Measurements from ENCODE around the gene DGKI.

DGKI gene

DNA sequence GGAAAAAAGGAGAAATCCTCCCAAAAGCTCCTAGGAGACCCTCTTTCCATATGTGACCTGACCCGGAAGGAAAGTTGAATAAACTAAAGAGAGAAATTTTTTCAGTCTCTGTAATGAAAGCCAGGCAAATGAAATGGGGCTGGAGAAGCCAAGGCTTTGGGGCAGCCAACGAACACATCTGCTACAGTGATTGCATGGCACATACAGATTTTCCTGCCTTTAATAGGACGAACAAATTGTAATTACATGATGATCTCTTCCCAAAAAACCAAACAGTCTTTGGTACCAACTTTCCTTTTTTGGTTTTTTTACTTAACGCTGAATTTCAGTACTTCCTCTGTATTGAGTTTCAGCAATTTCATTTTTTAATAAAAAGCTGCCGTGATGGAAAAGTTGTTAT, 479.8 kb downstream of the DGKI start:
- Histone ChIP-seq H3K9me3 (ENCODE audit: low read length) (no peaks in the 10 kb centered on the region), H3K9ac (ENCODE audit: low read length) (no peak overlapping the region), H4K20me1 (ENCODE audit: insufficient read depth, low read length) (no peaks in the 10 kb centered on the region), H2AFZ (ENCODE audit: low read length) (no peak overlapping the region), H3K4me3 (ENCODE audit: low read depth, low read length, poor library complexity, severe bottlenecking) (no peak overlapping the region), H3K79me2 (ENCODE audit: insufficient read depth, low read length) (no peaks in the 10 kb centered on the region), H3F3A (ENCODE audit: insufficient read depth, low read length) (no peaks in the 10 kb centered on the region), H3K4me1 (ENCODE audit: insufficient read depth, low read length, severe bottlenecking) (no peaks in the 10 kb centered on the region), H3K9me2 (ENCODE audit: low read depth, low read length) (no peaks in the 10 kb centered on the region), H3K27ac (ENCODE audit: low read depth, low read length, poor library complexity, severe bottlenecking) (no peak overlapping the region), H3K4me2 (ENCODE audit: low read length) (no peak overlapping the region), H3K36me3 (ENCODE audit: insufficient read depth, low read length) (no peaks in the 10 kb centered on the region), H3K27me3 (ENCODE audit: insufficient read depth, low read length) (no peaks in the 10 kb centered on the region)
- TF ChIP-seq EZH2 (IDR thresholded peaks at IDR 0.05; ENCODE audit: borderline replicate concordance, low read length), result no peak
- TF ChIP-seq, protein P1, sequence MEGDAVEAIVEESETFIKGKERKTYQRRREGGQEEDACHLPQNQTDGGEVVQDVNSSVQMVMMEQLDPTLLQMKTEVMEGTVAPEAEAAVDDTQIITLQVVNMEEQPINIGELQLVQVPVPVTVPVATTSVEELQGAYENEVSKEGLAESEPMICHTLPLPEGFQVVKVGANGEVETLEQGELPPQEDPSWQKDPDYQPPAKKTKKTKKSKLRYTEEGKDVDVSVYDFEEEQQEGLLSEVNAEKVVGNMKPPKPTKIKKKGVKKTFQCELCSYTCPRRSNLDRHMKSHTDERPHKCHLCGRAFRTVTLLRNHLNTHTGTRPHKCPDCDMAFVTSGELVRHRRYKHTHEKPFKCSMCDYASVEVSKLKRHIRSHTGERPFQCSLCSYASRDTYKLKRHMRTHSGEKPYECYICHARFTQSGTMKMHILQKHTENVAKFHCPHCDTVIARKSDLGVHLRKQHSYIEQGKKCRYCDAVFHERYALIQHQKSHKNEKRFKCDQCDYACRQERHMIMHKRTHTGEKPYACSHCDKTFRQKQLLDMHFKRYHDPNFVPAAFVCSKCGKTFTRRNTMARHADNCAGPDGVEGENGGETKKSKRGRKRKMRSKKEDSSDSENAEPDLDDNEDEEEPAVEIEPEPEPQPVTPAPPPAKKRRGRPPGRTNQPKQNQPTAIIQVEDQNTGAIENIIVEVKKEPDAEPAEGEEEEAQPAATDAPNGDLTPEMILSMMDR (IDR thresholded peaks at IDR 0.05; ENCODE audit: low read length), result no peak

DNA sequence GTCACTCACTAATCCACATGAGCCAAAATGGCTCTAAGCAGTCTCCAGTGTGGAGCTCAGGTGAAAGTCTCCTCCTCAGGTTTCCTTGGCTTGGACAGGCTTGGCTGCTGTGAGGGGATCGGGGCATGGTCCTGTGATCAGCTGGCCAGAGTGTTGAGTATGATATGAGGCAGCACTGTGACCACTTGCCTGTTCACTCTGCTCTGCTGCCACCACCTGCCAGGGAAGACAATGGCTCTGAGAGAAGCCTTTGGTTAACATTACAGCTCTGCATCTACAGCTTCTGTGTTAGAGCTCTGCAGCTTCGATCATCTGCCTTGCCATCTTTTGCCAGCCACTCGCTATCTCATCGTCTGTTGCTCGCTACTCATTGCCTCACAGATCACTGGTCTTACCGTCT, 483.1 kb downstream of the DGKI start:
- no peak overlapping the region for H3K27ac ChIP-seq (ENCODE audit: low read depth, low read length, poor library complexity, severe bottlenecking)
- no peak overlapping the region for H3K4me3 ChIP-seq (ENCODE audit: low read depth, low read length, poor library complexity, severe bottlenecking)
- H3K9me2 ChIP-seq (ENCODE audit: low read depth, low read length), result no peaks in the 10 kb centered on the region
- H3K9ac ChIP-seq (ENCODE audit: low read length), result no peak overlapping the region
- no peaks in the 10 kb centered on the region for H3K4me1 ChIP-seq (ENCODE audit: insufficient read depth, low read length, severe bottlenecking)
- no peak overlapping the region for H2AFZ ChIP-seq (ENCODE audit: low read length)
- no peaks in the 10 kb centered on the region for H3F3A ChIP-seq (ENCODE audit: insufficient read depth, low read length)
- no peaks in the 10 kb centered on the region for H3K27me3 ChIP-seq (ENCODE audit: insufficient read depth, low read length)
- peaks cover 25% of the 10 kb centered on the region for H3K9me3 ChIP-seq (ENCODE audit: low read length)
- no peaks in the 10 kb centered on the region for H4K20me1 ChIP-seq (ENCODE audit: insufficient read depth, low read length)
- no peaks in the 10 kb centered on the region for H3K79me2 ChIP-seq (ENCODE audit: insufficient read depth, low read length)
- H3K36me3 ChIP-seq (ENCODE audit: insufficient read depth, low read length), result no peaks in the 10 kb centered on the region
- no peak overlapping the region for H3K4me2 ChIP-seq (ENCODE audit: low read length)
- TF ChIP-seq EZH2 (IDR thresholded peaks at IDR 0.05; ENCODE audit: borderline replicate concordance, low read length), result no peak
- TF ChIP-seq, protein P1 (IDR thresholded peaks at IDR 0.05; ENCODE audit: low read length), result no peak

DNA sequence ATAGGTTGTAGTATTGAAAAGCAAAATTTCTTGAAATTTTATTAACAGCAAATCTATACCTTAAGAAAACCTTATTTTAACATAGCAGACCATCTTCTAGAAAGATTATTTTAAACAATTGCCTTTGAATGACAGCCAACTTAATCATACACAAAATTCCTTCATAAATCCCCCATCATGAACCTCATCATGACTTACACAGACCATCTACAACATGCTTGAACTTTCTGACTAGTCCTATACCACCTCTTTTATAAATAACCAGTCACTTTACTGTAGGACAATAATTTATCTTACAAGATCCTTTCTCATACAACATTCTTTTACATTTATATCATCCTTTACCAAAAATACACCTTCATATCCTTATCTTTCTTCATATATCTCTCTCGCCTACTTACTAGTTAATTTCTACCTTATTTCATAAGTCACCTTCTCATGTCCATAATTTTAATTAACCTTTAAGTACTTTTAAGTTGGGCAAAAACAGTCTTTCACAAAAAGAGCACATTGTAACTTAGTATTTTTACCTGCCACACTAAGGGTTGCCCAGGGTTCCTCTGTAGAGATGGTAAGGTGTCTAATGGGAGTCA, 486.6 kb downstream of the DGKI start:
- H3K4me1 ChIP-seq (ENCODE audit: insufficient read depth, low read length, severe bottlenecking), result no peaks in the 10 kb centered on the region
- no peaks in the 10 kb centered on the region for H3F3A ChIP-seq (ENCODE audit: insufficient read depth, low read length)
- no peak overlapping the region for H2AFZ ChIP-seq (ENCODE audit: low read length)
- H3K9me3 ChIP-seq (ENCODE audit: low read length), result peaks cover 25% of the 10 kb centered on the region
- no peak overlapping the region for H3K9ac ChIP-seq (ENCODE audit: low read length)
- H3K27me3 ChIP-seq (ENCODE audit: insufficient read depth, low read length), result no peaks in the 10 kb centered on the region
- no peak overlapping the region for H3K4me3 ChIP-seq (ENCODE audit: low read depth, low read length, poor library complexity, severe bottlenecking)
- no peaks in the 10 kb centered on the region for H3K36me3 ChIP-seq (ENCODE audit: insufficient read depth, low read length)
- H3K79me2 ChIP-seq (ENCODE audit: insufficient read depth, low read length), result no peaks in the 10 kb centered on the region
- TF ChIP-seq, protein P1 (IDR thresholded peaks at IDR 0.05; ENCODE audit: low read length), result no peak
- TF ChIP-seq EZH2 (IDR thresholded peaks at IDR 0.05; ENCODE audit: borderline replicate concordance, low read length), result no peak
- H3K9me2 ChIP-seq (ENCODE audit: low read depth, low read length), result no peaks in the 10 kb centered on the region
- H3K27ac ChIP-seq (ENCODE audit: low read depth, low read length, poor library complexity, severe bottlenecking), result no peak overlapping the region
- no peak overlapping the region for H3K4me2 ChIP-seq (ENCODE audit: low read length)
- H4K20me1 ChIP-seq (ENCODE audit: insufficient read depth, low read length), result no peaks in the 10 kb centered on the region
